Vagina (tissue), 2 donors: Measurements from ENCODE around the gene MYH4. TPM values are rescaled to one million over a fixed set of nuclear protein-coding genes. Genes with fewer than 3 reads are reported as not detected.

Source experiments
- DNase-seq, 2 donors: peaks; one replicate each; pipeline ENCODE4 v3.0.0-alpha.2; 2017; ENCODE audit errors: extremely low spot score in 2 of 2
- H3K27ac ChIP-seq: fragments of 200-600 bp; sonication (generic); one replicate; pipeline ENCODE4 v1.5.1; 2019
- H3K27me3 ChIP-seq: fragments of 200-600 bp; sonication (generic); one replicate; pipeline ENCODE4 v1.5.1; 2019
- H3K36me3 ChIP-seq, 2 donors: fragments of 200-600 bp; sonication (generic); one replicate each; pipeline ENCODE4 v1.5.1; 2017 to 2019
- H3K4me1 ChIP-seq: fragments of 200-600 bp; sonication (generic); one replicate; pipeline ENCODE4 v1.5.1; 2019
- H3K4me3 ChIP-seq, 2 donors: fragments of 200-600 bp; sonication (generic); 1 replicate in 1 of 2; 2 replicates in 1 of 2; pipeline ENCODE4 v1.5.1; 2016 to 2019
- H3K9me3 ChIP-seq: fragments of 200-600 bp; sonication (generic); one replicate; pipeline ENCODE4 v1.5.1; 2019
- CTCF ChIP-seq, 3 experiments: fragments of 450-650 bp in 2 of 3; fragments of 200-600 bp in 1 of 3; sonication (generic) in 1 of 3; IDR thresholded peaks; one replicate each; pipeline ENCODE4 v1.5.1; 2017 to 2019; ENCODE audit warnings: antibody characterized with exemption in 3 of 3, mild to moderate bottlenecking in 2 of 3, moderate library complexity in 2 of 3
- POLR2A ChIP-seq, 2 donors: fragments of 450-650 bp; IDR thresholded peaks; one replicate each; pipeline ENCODE4 v1.6.1; 2017; ENCODE audit warnings: antibody characterized with exemption in 2 of 2, mild to moderate bottlenecking in 2 of 2, moderate library complexity in 2 of 2
- POLR2AphosphoS5 ChIP-seq, 2 donors: sonication (generic); formaldehyde crosslinking; IDR thresholded peaks; one replicate each; pipeline ENCODE4 v1.9.0; 2017; ENCODE audit warnings: antibody characterized with exemption in 2 of 2, mild to moderate bottlenecking in 2 of 2, low read depth in 1 of 2; ENCODE audit not compliant: insufficient read depth in 1 of 2
- intact Hi-C: fragments of 100-400 bp; cut with DNase I; formaldehyde crosslinking; loops from one replicate; pipeline ENCODE4 v1.15.1; 2023
- total RNA-seq: library from RNA; depleted of rRNA; stranded (reverse); fragments of >200 nt; gene quantifications from one replicate; pipeline ENCODE4 v1.2.3, GENCODE V29; 2016

MYH4 gene
- total RNA-seq, 1 donor from 2014 or later = not detected

- Histone ChIP-seq H3K9me3 (no peaks in the 10 kb centered on the region), H3K36me3 (no peaks in the 10 kb centered on the region), H3K27me3 (no peaks in the 10 kb centered on the region), H3K4me1 (no peaks in the 10 kb centered on the region), H3K27ac (no peak overlapping the region), H3K4me3 (no peak overlapping the region)
- TF ChIP-seq POLR2AphosphoS5 (IDR thresholded peaks at IDR 0.05; ENCODE audit: insufficient read depth in 1 of 2, low read depth in 1 of 2) = no peak
- no peak for TF ChIP-seq CTCF (IDR thresholded peaks at IDR 0.05)
- no peak for TF ChIP-seq POLR2A (IDR thresholded peaks at IDR 0.05)
- no peak for DNase-seq
- intact Hi-C loops = no loop called here
Measured at GRCh38 chr17:10396524-10397163, 72.7 kb downstream of the MYH4 start.

- no peaks in the 10 kb centered on the region for H3K36me3 ChIP-seq
- no peaks in the 10 kb centered on the region for H3K27me3 ChIP-seq
- H3K4me3 ChIP-seq = no peak overlapping the region
- H3K4me1 ChIP-seq = no peaks in the 10 kb centered on the region
- no peak for TF ChIP-seq POLR2A (IDR thresholded peaks at IDR 0.05)
- no peak for TF ChIP-seq POLR2AphosphoS5 (IDR thresholded peaks at IDR 0.05; ENCODE audit: insufficient read depth in 1 of 2, low read depth in 1 of 2)
- TF ChIP-seq CTCF (IDR thresholded peaks at IDR 0.05) = no peak
- no peaks in the 10 kb centered on the region for H3K9me3 ChIP-seq
- DNase-seq = no peak
- intact Hi-C loops = no loop called here
- H3K27ac ChIP-seq = no peak overlapping the region
Measured at GRCh38 chr17:10394201-10394887, 75.0 kb downstream of the MYH4 start.

Other genes with a start within 250 kb of the MYH4 start
- gene MYH13, start 96.6 kb downstream of the MYH4 start, total RNA-seq = not detected
- gene MYH8, start 47.6 kb downstream of the MYH4 start, total RNA-seq = not detected
- not detected for gene MYH1, start 49.0 kb upstream of the MYH4 start, total RNA-seq
- gene MYH2, start 80.1 kb upstream of the MYH4 start, total RNA-seq = not detected
- 4.9 TPM for gene MYH3, start 187.8 kb upstream of the MYH4 start, total RNA-seq
- 38.8 TPM for gene SCO1, start 228.0 kb upstream of the MYH4 start, total RNA-seq
- gene ADPRM, start 228.0 kb upstream of the MYH4 start, total RNA-seq = 18.7 TPM